ENCODE measurements around the gene RDX. TPM values are rescaled to one million over a fixed set of nuclear protein-coding genes. Genes with fewer than 3 reads are reported as not detected.

RDX gene
- total RNA-seq, 2 donors from 2014 or later: 17.9 to 20.5 TPM

- DNase-seq: no peak
- no peaks in the 10 kb centered on the region for H3K36me3 ChIP-seq
Measured at GRCh38 chr11:110298301-110298765, 1.9 kb upstream of the RDX start.

GRCh38 chr11:110297726-110298300 is 1.4 kb upstream of the RDX start:
- no peak for DNase-seq
- Histone ChIP-seq H3K27me3 (peaks cover 14% of the 10 kb centered on the region), H3K27ac (no peak overlapping the region), H3K9me3 (no peaks in the 10 kb centered on the region), H3K4me1 (no peaks in the 10 kb centered on the region), H3K36me3 (no peaks in the 10 kb centered on the region), H3K9ac (ENCODE audit: low read depth in 2 of 2, low read length in 2 of 2) (no peak overlapping the region), H3K4me3 (no peak overlapping the region)
- no peak for TF ChIP-seq CTCF (IDR thresholded peaks at IDR 0.05)
- intact Hi-C loops (cut with DNase I): loop anchor here (10.0 kb wide), 1 partner anchor 127 kb away; the partner anchor contains the start of gene FDX1

More at GRCh38 chr11:110298301-110298765, 1.9 kb upstream of the RDX start:
- Histone ChIP-seq H3K27me3 (peaks cover 14% of the 10 kb centered on the region), H3K27ac (no peak overlapping the region), H3K9me3 (no peaks in the 10 kb centered on the region), H3K9ac (ENCODE audit: low read depth in 2 of 2, low read length in 2 of 2) (no peak overlapping the region), H3K4me1 (no peaks in the 10 kb centered on the region), H3K4me3 (no peak overlapping the region)
- intact Hi-C loops (cut with DNase I): loop anchor here (10.0 kb wide), 1 partner anchor 126 kb away; the partner anchor contains the start of gene FDX1
- TF ChIP-seq CTCF (IDR thresholded peaks at IDR 0.05): no peak

- Histone ChIP-seq H3K4me3 (peak overlapping the region; percentile 73), H3K27me3 (peaks cover 14% of the 10 kb centered on the region)
- DNase-seq: no peak
Measured at GRCh38 chr11:110297076-110297725, 787 bp upstream of the RDX start.

GRCh38 chr11:110295531-110296225 is 736 bp downstream of the RDX start:
- no peaks in the 10 kb centered on the region for H3K4me1 ChIP-seq
- no peak for TF ChIP-seq CTCF (IDR thresholded peaks at IDR 0.05)
- H3K27me3 ChIP-seq: peaks cover 14% of the 10 kb centered on the region
- peak overlapping the region; percentile 73 for H3K4me3 ChIP-seq
- H3K9ac ChIP-seq (ENCODE audit: low read depth in 2 of 2, low read length in 2 of 2): peak overlapping the region; percentile 76 to 90
- DNase-seq: peak; percentile 48
- no peaks in the 10 kb centered on the region for H3K9me3 ChIP-seq
- H3K27ac ChIP-seq: peak overlapping the region; percentile 87
- no peaks in the 10 kb centered on the region for H3K36me3 ChIP-seq
- intact Hi-C loops (cut with DNase I): loop anchor here (10.0 kb wide), 1 partner anchor 129 kb away; the partner anchor contains the start of gene FDX1

More at GRCh38 chr11:110297076-110297725, 787 bp upstream of the RDX start:
- Histone ChIP-seq H3K4me1 (no peaks in the 10 kb centered on the region), H3K27ac (no peak overlapping the region), H3K9ac (ENCODE audit: low read depth in 2 of 2, low read length in 2 of 2) (peak overlapping the region; percentile 40), H3K9me3 (no peaks in the 10 kb centered on the region), H3K36me3 (no peaks in the 10 kb centered on the region)
- intact Hi-C loops (cut with DNase I): loop anchor here (10.0 kb wide), 1 partner anchor 128 kb away; the partner anchor contains the start of gene FDX1
- TF ChIP-seq CTCF (IDR thresholded peaks at IDR 0.05): no peak

GRCh38 chr11:110295086-110295485 is 1.3 kb downstream of the RDX start:
- no peak for TF ChIP-seq CTCF (IDR thresholded peaks at IDR 0.05)
- H3K27me3 ChIP-seq: peaks cover 14% of the 10 kb centered on the region
- no peak for DNase-seq
- H3K9ac ChIP-seq (ENCODE audit: low read depth in 2 of 2, low read length in 2 of 2): no peak overlapping the region
- intact Hi-C loops (cut with DNase I): loop anchor here (10.0 kb wide), 1 partner anchor 130 kb away; the partner anchor contains the start of gene FDX1
- H3K4me1 ChIP-seq: no peaks in the 10 kb centered on the region
- peak overlapping the region; percentile 87 for H3K27ac ChIP-seq
- peak overlapping the region; percentile 73 for H3K4me3 ChIP-seq
- no peaks in the 10 kb centered on the region for H3K36me3 ChIP-seq
- H3K9me3 ChIP-seq: no peaks in the 10 kb centered on the region
